ENCODE measurements around the gene DNAH11. TPM values are rescaled to one million over a fixed set of nuclear protein-coding genes. Genes with fewer than 3 reads are reported as not detected.

The DNAH11 gene
- total and polyA plus RNA-seq, 2 of the 8 experiments (the other 6 are each of a cell fraction or from before 2014, with no cell fraction given), result 1.8 to 4.9 TPM

GRCh38 chr7:21497072-21497471 lies 45.8 kb upstream of the DNAH11 start:
- no peak overlapping the region for H3K4me2 ChIP-seq (ENCODE audit: insufficient read depth in 1 of 2, low read depth in 2 of 2, low read length in 2 of 2)
- no peak overlapping the region for H2BK20ac ChIP-seq (ENCODE audit: low read length)
- peaks cover 0 to 21% (median 6%) of the 10 kb centered on the region in 4 experiments; a peak in 3 of 8 replicates for H3K36me3 ChIP-seq (ENCODE audit: control insufficient read depth in 2 of 4, insufficient read depth in 4 of 4, low read length in 3 of 4)
- FAIRE-seq, result no peak
- H3K18ac ChIP-seq (ENCODE audit: extremely low read depth, low read length), result no peak overlapping the region
- no peak overlapping the region for H4K91ac ChIP-seq (replicated peaks; ENCODE audit: insufficient read length, low read length)
- no peak overlapping the region for H2BK5ac ChIP-seq (ENCODE audit: low read depth, low read length)
- H4K20me1 ChIP-seq (replicated peaks in 1 of 2; ENCODE audit: control insufficient read depth in 1 of 2, insufficient read depth in 2 of 2, low read length in 2 of 2), result no peaks in the 10 kb centered on the region
- H2BK12ac ChIP-seq (ENCODE audit: low read depth, low read length), result no peak overlapping the region
- no peaks in the 10 kb centered on the region for H3K79me1 ChIP-seq (ENCODE audit: low read depth, low read length)
- DNase-seq (ENCODE audit: low read depth in 1 of 2, low spot score in 2 of 2), result no peak
- ChIA-PET CTCF (ENCODE audit: partially characterized antibody) (interaction anchor here (0.7 to 2.0 kb wide), 13 partner anchors 9 to 270 kb away, joined by 3 to 9 read pairs (median 4); no protein-coding TSS in a partner anchor), POLR2A (ENCODE audit: partially characterized antibody) (interaction anchor here (0.7 to 1.3 kb wide), 2 partner anchors 70 to 72 kb away, joined by 3 to 4 read pairs; no protein-coding TSS in a partner anchor)
- H3K9ac ChIP-seq (replicated peaks in 1 of 4; ENCODE audit: extremely low read depth in 1 of 4, low read depth in 3 of 4, low read length in 3 of 4), result no peak overlapping the region
- H4K8ac ChIP-seq (ENCODE audit: extremely low read depth, insufficient read depth, low read length), result no peak overlapping the region
- no peak overlapping the region for H3K23ac ChIP-seq (ENCODE audit: insufficient read length)
- H2BK15ac ChIP-seq (ENCODE audit: low read length), result no peak overlapping the region
- H2BK120ac ChIP-seq (replicated peaks; ENCODE audit: low read depth, low read length), result no peak overlapping the region
- no peak overlapping the region for H3K4me3 ChIP-seq (ENCODE audit: extremely low read depth in 1 of 4, insufficient read depth in 2 of 4, low read depth in 3 of 4, low read length in 4 of 4)
- H3K4ac ChIP-seq (replicated peaks; ENCODE audit: insufficient read length, low read depth, low read length), result no peak overlapping the region
- H2AK5ac ChIP-seq (ENCODE audit: low read depth, low read length), result no peak overlapping the region
- no peaks in the 10 kb centered on the region for H3K23me2 ChIP-seq (ENCODE audit: low read depth, low read length)
- H3K27me3 ChIP-seq (replicated peaks in 1 of 4; ENCODE audit: control insufficient read depth in 3 of 4, extremely low read depth in 1 of 4, insufficient read depth in 3 of 4, low read length in 3 of 4), result no peaks in the 10 kb centered on the region
- H2AFZ ChIP-seq (ENCODE audit: low read length), result no peak overlapping the region
- H3K27ac ChIP-seq (ENCODE audit: low read depth, low read length), result no peak overlapping the region
- TF ChIP-seq POLR2AphosphoS5 (IDR thresholded peaks at IDR 0.05; ENCODE audit: low read depth, low read length) (no peak), SP4 (IDR thresholded peaks at IDR 0.05; ENCODE audit: low read length) (no peak), RAD21 (IDR thresholded peaks at IDR 0.05 in 1 of 2, conservative IDR thresholded peaks at IDR 0.05 in 1 of 2; ENCODE audit: low read depth in 2 of 2, low read length in 2 of 2) (peak; percentile 36 to 50), CTCF (IDR thresholded peaks at IDR 0.05; ENCODE audit: control extremely low read depth in 1 of 3, insufficient read depth in 1 of 3, low read depth in 1 of 3, low read length in 3 of 3) (peak in 2 of 3 experiments; percentile 47 to 48; a peak in 3 of 4 replicates)
- H3K79me2 ChIP-seq (ENCODE audit: control insufficient read depth in 1 of 2, insufficient read depth in 2 of 2, low read length in 2 of 2), result peaks cover 0 to 5% of the 10 kb centered on the region in 2 experiments; a peak in 1 of 4 replicates
- H3K9me3 ChIP-seq (ENCODE audit: insufficient read depth in 2 of 2, low read depth in 1 of 2, low read length in 1 of 2), result peaks cover 8 to 13% of the 10 kb centered on the region in 2 experiments; a peak in 3 of 4 replicates
- H4K5ac ChIP-seq (ENCODE audit: insufficient read length, low read depth, low read length), result no peak overlapping the region
- H3K56ac ChIP-seq (replicated peaks; ENCODE audit: insufficient read length, low read depth, low read length), result no peak overlapping the region
- H3K4me1 ChIP-seq (replicated peaks in 1 of 4; ENCODE audit: control insufficient read depth in 3 of 4, insufficient read depth in 4 of 4, low read length in 3 of 4), result no peaks in the 10 kb centered on the region
- H3K14ac ChIP-seq (ENCODE audit: insufficient read length), result no peak overlapping the region
